HepG2 (cell line): ENCODE measurements around the gene DAZAP1. TPM values are rescaled to one million over a fixed set of nuclear protein-coding genes. Genes with fewer than 3 reads are reported as not detected.
A peak's percentile ranks its signal among the peaks of the same experiment; 100 is the strongest.

ENCODE experiments used
- HMG20A ChIP-seq: IDR thresholded peaks from 2 replicates; pipeline ENCODE4 v1.6.1; 2016; ENCODE audit warnings: borderline replicate concordance
- HOXA5 ChIP-seq: sonication (generic); formaldehyde crosslinking; IDR thresholded peaks from 2 replicates; pipeline ENCODE4 v1.4.0; 2020; ENCODE audit warnings: missing genetic modification reagents
- IKZF5 ChIP-seq: IDR thresholded peaks from 2 replicates; pipeline ENCODE4 v1.6.1; 2018; ENCODE audit warnings: missing genetic modification reagents, mild to moderate bottlenecking, missing compliant biosample characterization
- KAT7 ChIP-seq: IDR thresholded peaks from 2 replicates; pipeline ENCODE4 v1.6.1; 2018; ENCODE audit warnings: borderline replicate concordance, missing compliant biosample characterization
- MAF1 ChIP-seq: sonication (generic); formaldehyde crosslinking; IDR thresholded peaks from 2 replicates; pipeline ENCODE4 v1.5.0; 2020; ENCODE audit warnings: missing genetic modification reagents, borderline replicate concordance
- NFKBIZ ChIP-seq: IDR thresholded peaks from 2 replicates; pipeline ENCODE4 v1.6.1; 2018; ENCODE audit warnings: missing genetic modification reagents, missing compliant biosample characterization
- SNAPC4 ChIP-seq: sonication (generic); formaldehyde crosslinking; IDR thresholded peaks from 2 replicates; pipeline ENCODE4 v1.4.0; 2020; ENCODE audit warnings: mild to moderate bottlenecking, missing genetic modification reagents
- STAT5B ChIP-seq: sonication (generic); formaldehyde crosslinking; IDR thresholded peaks from 2 replicates; pipeline ENCODE4 v1.4.0; 2020; ENCODE audit warnings: missing genetic modification reagents
- ZBTB10 ChIP-seq: sonication (generic); formaldehyde crosslinking; IDR thresholded peaks from 2 replicates; pipeline ENCODE4 v1.4.0; 2020; ENCODE audit warnings: missing genetic modification reagents, borderline replicate concordance
- ZBTB26 ChIP-seq: IDR thresholded peaks from 2 replicates; pipeline ENCODE4 v1.6.1; 2016; ENCODE audit warnings: missing compliant biosample characterization, missing genetic modification reagents, borderline replicate concordance
- ZHX1 ChIP-seq: sonication (generic); formaldehyde crosslinking; IDR thresholded peaks from 2 replicates; pipeline ENCODE4 v1.8.1; 2022; ENCODE audit warnings: low read depth, mild to moderate bottlenecking, missing genetic modification reagents
- ZNF614 ChIP-seq: IDR thresholded peaks from 2 replicates; pipeline ENCODE4 v1.6.1; 2018; ENCODE audit warnings: missing biosample characterization, missing genetic modification reagents, inconsistent platforms, borderline replicate concordance
- polyA plus RNA-seq, 8 experiments: library from polyadenylated mRNA; depleted of rRNA in 3 of 8; stranded (reverse) in 7 of 8; unstranded in 1 of 8; fragments of >200 nt; fragmentation: Illumina TruSeq in 4 of 8; extraction: Trizol in 4 of 8; gene quantifications; 2 replicates each; pipeline versions ENCODE4 v1.2.1 to v1.2.3, GENCODE V29; 2011 to 2016; ENCODE audit warnings: low read depth in 4 of 8, missing spikeins in 1 of 8, mixed read lengths in 1 of 8; ENCODE audit not compliant: insufficient read depth in 1 of 8
- total RNA-seq, 5 experiments: library from RNA; depleted of rRNA; stranded (reverse); fragments of >200 nt; fragmentation: Illumina TruSeq; extraction: Trizol; gene quantifications; 2 replicates each; pipeline ENCODE4 v1.2.3, GENCODE V29; 2016; ENCODE audit warnings: low read depth in 1 of 5

Gene DAZAP1
- total and polyA plus RNA-seq, 2 of the 13 experiments (the other 11 are each of a cell fraction or from before 2014, with no cell fraction given), result 63.3 to 79.2 TPM

- TF ChIP-seq ZBTB10 (CRISPR knock-in tag) (peak; percentile 43; the same call in 1 of the 2 replicates), HOXA5 (CRISPR knock-in tag) (peak; percentile 67; the same call in 1 of the 2 replicates), ZBTB26 (CRISPR knock-in tag) (peak; percentile 13; the same call in 1 of the 2 replicates), ZHX1 (CRISPR knock-in tag) (0 out of 2 replicates have a peak, but pooled peaks have one; percentile 21), NFKBIZ (CRISPR knock-in tag) (no peak), IKZF5 (CRISPR knock-in tag) (peak; percentile 44; the same call in 1 of the 2 replicates), SNAPC4 (no peak), ZNF614 (CRISPR knock-in tag) (no peak), STAT5B (no peak), HMG20A (CRISPR knock-in tag) (no peak), KAT7 (CRISPR knock-in tag) (no peak), MAF1 (CRISPR knock-in tag) (no peak)
These were observed 435 bp upstream of the DAZAP1 start (continued) for GRCh38 chr19:1406774-1407527.
